GM18861 (cell line): ENCODE data around the gene SEMA5A.

Source experiments
- ATAC-seq: cut with Tn5 transposase; IDR thresholded peaks from one replicate; pipeline ENCODE4 v1.9.1; 2021; ENCODE audit not compliant: unreplicated experiment

The SEMA5A gene

DNA sequence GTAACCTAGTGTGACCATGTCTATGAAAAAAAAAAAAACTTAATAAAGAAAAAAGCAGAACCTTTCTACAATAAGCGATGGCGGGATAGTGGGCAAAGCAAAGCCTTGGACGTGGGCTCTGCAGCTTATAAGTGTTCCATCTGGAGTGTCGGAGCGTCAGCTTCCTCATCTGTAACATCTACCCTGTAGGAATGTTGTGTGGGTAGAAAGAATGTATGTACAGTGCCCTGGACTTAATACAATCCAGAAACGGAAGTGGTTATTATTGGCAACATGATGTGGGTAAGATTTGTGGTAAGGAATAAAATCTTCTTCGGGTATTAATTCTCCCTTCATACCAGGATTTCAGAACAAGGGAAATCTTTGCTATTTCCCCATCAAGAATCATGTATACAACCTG lies 66.5 kb downstream of the SEMA5A start:
- no peak for ATAC-seq

DNA sequence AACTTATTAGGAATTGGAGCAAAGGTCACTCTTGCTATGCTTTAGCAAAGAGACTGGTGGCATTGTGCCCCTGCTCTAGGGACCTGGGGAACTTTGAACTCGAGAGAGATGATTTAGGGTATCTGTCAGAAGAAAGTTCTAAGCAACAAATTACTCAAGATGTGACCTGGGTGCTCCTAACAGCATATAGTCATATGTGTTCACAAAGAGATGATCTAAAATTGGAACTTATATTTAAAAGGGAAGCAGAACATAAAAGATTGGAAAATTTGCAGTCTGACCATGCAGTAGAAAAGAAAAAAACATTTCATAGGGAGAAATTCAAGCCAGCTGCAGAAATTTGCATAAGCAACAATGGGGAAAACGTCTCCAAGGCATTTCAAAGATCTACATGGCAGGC lies 68.3 kb downstream of the SEMA5A start:
- ATAC-seq, result no peak

DNA sequence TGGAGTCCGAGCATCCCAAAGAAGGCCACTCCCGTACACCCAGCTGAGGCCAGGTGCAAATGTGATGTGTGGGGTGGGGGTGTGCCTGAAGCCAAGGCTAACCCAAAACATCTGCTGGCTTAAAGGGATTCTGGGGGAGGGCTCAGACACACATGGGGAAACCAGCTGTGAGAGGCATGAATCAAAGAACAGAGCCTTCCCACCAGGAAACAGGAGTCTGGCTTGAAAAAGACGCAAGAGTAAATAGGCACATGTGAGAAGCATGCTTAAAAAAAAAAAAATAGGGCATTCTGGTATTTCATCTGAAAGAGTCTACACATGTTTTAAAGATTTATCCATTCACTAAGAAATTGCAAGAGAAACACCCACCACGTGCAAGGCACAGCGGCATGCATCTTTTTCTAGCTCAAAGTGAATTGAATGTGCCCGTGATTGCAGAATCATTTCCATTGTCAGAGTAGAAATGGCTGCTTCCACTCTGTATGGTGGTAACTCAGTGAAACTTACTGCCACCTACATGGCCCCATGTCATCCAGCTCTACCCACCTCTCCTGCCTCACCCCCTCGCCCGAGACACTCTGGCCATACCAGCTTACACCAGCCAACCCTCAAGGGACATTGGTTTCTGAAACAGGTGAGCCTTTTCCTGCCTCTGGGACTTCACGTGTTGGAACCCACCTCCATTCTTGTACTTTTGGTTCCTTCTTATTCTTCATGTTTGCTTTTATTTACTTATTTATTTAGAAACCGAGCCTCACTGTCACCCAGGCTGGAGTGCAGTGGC lies 71.5 kb downstream of the SEMA5A start:
- no peak for ATAC-seq

DNA sequence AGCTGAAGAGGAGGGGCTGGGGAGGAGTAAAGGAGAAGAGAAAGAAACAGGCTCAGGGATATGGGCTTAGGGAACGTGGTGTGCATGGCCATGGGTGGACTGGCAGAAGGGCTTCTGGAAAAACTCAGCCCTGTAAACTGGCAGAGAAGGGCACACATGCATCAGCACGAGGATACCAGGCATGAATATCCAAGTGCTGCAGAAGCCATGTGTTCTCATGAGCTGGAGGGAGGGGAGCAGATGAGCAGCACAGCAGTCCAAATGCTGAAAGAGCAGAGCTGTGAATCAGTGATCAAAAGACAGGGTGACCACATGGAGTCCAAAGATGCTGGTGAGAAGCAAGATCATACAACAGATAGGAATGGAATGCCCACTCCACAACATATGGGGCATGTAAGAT lies 72.3 kb downstream of the SEMA5A start:
- no peak for ATAC-seq

DNA sequence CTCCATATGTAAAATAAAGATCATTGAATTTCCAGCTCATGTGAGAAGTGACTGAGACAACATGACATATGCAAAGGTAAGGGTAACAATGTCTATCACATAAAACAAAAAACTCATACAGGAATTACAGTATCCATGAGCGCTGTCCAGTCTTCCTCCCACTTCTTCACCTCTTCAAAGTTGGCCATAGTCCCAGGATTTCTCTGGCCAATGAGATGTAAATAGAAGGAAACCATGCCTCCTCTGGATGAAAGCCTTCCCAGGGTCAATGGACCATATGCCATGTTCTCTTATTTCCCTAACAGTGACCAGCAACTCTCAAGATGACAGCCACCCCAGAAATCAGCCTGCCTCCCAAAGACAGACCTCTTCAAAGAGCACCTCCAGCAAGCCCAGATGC lies 75.5 kb downstream of the SEMA5A start:
- no peak for ATAC-seq

DNA sequence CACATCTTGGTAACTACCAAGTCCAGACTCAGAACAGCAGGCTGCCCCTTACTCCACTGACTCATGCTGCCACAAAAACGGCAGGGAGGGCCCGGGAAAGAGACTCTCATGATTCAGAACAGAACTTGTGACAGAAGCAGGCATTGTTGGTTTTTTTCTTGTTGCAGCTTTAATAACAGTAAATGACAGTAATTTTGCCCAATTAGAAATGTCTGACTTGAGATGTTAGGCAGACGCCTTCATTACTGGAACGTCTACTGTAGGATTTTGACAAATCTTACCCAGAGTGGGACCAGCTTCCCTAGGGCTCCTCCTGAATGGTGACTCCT lies 77.9 kb downstream of the SEMA5A start:
- ATAC-seq, result no peak

DNA sequence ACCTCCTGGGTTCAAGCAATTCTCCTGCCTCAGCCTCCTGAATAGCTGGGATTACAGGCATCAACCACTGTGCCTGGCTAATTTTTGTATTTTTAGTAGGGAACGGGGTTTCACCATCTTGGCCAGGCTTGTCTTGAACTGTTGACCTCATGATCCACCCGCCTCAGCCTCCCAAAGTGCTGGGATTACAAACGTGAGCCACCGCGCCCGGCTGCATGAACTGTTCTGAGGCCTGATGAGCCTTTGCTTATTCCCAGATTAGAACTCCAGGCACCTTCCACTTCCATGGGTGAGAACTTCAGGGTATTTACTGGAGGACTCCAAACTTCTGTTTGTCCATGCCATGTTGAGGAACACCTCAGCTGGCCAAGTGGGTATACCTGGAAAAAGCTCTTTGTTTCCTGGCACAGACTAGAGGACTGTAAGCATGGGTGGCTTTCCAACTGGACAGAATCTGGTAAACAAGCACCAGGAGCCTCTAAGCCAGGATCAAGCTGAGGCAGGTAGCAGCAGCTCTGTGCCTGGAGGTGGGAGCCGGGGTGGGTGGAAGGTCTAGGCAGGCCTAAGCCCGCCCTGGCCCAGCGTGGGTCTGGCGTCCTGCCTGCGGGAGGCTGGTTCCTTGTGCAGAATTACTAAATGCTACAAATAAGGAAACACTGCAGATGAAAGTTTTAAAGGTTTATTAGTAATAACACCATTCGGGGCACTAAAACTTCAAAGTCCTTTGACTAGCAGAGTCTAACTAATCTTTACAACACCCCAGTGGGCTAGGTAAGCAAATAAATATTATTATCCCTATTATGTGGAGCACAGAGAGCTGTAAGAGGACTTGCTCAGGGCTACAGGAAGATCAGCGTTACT lies 78.4 kb downstream of the SEMA5A start:
- ATAC-seq, result no peak

DNA sequence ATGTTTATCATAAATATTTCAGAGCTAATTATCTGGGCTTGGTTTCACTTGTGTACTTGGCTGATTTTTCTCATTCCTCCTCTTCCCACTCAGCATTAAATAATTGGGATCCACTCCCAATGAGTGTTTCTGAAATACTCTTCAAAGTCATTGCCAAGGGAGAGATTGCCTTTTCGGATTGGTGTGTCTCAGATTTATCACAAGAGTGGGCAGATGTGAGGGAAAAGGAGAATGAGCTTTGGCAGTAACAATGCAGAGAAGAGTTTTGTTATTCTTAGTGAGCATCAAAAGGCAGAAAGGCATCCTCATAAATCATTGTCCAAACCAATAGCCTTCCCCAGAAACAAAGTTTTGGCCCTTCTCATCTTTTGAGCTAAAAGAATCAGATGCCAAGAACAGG lies 79.2 kb downstream of the SEMA5A start:
- no peak for ATAC-seq

DNA sequence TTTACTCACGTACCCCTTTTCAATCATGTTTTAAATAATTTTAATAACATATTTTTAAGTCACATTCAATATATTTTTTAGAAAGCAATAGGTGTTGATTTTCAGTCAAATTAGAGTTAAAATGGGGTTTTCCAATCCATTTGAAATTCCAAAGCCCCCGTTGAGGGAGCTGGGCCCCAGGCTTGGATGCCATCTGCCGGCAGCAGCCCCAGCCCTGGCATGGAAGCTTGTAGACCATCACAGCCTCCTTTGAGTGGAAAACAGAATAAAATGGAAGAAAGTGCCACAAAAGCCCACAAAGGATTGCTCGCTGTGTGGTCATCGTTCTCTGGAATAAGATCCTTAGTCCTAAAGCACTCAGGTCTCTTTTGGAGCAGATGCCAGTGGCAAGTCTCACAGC lies 81.4 kb downstream of the SEMA5A start:
- ATAC-seq, result no peak

DNA sequence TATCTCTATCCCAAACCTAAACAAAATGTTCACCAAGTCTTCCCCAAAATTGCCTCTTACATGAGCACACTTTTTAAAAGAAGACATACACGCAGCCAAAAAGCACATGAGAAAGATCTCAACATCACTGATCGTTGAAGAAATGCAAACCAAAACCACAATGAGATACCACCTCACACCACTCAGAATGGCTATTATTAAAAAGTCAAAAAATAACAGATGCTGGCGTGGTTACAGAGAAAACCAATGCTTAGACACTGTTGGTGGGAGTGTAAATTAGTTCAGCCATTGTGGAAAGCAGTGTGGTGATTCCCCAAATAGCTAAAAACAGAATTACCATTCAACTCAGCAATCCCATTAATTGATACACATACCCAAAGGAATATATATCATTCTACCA lies 83.8 kb downstream of the SEMA5A start:
- ATAC-seq, result no peak

DNA sequence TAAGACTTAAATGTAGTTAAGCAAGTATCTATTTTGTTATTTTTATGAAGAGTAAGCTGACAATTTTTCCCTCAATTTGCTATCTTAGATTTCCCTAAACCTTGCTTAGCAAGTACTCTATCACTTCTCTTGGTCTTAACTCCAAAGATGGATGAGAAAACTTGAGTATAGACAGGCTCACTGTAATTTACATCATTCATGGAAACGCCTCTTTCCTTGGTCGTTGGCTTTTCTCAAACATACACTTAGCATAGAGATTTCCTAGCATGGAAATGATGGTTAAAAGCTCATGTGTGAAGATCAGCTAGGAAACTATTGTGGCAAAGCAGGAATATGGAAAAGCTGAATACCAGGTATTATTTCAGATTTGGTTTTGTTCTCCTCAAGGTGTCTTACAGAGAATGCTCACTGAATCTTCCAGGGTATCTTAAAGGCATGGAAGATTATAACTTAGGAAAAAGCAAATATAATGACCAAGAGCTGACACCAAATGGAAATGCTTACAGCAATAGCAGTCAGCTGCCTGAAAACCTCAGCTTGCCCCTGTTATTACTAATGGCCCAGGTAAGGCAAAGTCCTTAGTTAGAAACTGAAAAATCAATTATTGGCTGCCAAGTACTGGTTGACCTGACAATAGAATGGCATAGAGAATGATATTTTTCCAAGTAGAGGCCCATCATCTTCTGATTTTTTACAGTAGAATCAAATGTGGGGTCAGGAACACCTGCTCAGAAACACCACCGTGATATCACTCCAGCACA lies 84.8 kb downstream of the SEMA5A start:
- ATAC-seq, result no peak

DNA sequence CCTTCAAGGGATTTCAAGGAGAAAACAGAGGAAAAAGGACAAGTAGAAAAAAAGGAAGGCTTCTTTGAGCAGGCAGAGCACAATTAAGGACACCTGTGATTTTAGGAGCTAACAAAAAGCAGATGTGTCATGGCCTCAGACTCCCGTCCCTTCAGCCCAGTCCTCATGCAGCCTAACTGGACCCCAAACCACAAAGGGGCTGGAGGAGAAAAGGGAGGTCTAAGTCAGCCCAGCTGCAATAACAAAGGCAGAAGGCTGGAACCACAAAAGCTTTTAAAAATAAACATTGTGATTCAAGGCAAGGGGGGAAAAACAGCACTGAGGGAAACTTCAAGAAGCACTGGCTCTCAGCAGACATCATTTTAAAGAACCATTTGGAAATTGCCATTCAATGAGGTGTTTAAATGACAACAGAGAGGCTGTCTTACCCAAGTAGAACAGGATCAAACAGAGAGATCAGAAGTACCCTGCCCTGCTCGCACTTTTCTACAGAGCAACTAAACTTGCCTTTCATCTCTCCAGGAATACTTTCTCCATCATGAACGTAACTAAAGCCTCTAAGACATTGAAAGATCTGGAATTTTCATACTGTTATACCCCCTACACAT lies 89.3 kb downstream of the SEMA5A start:
- ATAC-seq, result no peak

DNA sequence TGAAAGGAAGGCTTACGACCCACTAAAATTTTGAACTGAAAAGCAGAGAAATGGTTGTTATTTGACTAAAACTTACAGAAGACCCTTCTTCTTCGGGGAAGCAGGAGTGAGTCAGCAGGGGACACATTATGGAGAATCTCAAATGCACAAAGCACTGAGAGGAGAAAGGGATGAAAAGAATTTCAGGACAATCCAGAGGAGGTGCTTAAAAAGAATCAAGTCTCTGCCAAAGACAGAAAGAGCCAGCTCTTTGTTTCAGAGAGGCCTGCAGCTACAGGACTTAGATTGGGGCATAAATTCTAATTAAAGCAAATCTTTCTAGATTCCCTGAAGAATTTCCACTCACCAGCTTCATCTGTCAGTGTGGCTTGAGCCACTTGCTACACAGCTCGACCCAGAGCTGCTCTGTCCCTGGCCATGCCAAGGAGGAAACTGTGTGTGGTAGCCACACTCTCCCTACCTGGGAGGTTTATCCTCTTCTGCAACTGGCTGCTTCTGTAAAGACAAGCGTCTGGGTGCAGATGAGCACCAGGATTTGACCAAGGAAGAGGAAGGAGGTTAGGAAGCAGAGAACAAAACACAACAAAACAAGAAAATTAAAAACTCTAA lies 89.9 kb downstream of the SEMA5A start:
- ATAC-seq, result no peak

DNA sequence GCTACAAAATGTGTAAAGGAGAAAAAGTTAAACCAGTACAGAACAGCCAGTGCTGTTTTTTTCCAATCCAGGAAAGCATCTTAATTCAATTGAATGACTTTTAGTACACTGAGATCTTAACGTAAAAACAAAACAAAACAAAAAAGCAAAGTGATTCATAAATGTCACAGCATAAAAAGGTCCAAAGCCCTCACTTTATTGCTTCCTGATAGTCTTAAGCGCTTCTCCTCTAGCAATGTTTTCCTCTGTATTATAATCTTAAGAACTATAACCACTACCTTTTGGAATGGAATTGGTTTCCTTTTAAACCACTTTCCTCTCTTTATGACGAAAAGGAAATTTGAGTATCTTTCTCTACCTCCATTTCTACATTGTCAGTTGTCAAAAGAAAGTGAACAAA lies 91.4 kb downstream of the SEMA5A start:
- no peak for ATAC-seq

DNA sequence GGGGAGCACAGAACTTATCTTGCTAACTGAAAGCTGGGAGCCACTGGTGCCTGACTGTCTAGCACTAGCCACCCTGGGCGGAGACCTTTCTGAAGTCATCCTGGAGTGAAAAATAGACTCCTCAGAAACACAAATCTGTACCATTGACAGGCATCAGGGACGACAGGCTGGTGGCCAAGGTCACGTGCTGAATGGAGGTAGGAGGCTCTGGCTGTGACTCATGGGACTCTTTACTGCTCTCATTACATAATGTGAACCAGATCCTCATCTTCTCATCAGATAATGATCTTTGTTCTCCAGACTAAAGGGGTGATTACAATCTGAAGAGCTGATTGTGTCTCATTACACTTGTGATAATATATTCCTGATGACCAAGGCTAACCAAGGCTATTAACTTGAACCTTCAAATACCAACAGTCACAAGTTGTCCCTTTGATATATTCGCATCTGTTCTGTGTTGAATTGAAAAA lies 91.8 kb downstream of the SEMA5A start:
- no peak for ATAC-seq

DNA sequence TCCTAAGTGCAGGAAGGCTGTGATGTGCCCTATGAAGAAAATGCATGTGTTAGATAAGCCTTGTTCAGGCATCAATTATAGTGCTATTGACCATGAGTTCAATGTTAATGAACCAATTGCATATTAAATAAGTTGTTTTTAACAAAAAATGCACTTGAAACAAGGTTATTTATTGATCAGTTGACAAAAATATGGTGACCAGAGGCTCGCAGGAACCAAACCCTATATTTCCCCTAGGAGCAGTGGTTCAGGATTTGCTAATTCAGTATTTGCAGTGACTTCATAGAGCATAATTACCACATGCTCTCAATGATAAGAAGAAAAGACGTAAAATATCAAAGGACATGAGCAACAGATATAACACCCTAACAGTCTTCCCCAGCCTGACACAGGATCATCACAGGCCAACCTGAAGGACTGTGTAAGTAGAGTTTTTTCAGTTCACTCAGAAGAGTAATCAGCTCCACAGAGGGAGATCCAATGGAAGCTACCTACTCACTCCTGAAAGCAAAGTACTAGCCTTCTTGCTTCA lies 92.3 kb downstream of the SEMA5A start:
- ATAC-seq, result no peak

DNA sequence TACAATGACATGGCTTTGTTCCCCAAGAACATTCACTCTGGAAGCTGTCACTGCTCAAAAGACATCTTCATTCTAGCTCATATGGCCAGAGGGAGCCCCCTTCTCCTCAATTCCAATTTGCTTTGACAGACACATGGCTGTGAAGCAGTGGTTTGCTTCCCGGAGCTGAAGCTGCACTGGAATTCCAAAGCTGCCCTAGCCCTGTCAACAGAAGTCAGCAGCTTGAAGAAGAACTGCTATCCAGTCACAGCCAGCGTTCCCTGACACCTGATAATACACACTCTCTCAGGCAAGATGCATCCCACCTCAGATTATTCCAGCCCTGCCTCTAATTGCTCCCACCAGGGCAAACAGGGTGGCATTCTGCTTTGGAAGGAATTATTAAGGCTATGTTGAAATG lies 93.7 kb downstream of the SEMA5A start:
- ATAC-seq, result no peak

DNA sequence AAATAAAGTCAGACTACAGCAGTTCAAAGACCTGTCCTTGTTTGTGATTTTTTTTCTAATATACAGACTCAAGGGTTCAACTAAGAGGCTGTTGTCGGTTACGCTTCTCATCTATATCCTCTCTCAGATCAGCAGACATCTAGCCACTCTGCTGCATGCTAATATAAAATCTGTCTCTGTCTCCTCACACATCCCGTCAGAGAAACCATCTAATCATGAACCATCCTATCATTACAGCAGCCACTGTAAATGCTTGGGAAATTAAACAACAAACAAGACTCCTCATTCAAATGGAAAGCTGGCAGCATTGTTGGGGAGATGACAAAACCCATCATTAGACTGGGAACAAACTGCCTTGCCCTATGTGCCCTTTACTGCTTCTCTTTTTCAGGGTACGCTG lies 94.8 kb downstream of the SEMA5A start:
- ATAC-seq, result no peak

DNA sequence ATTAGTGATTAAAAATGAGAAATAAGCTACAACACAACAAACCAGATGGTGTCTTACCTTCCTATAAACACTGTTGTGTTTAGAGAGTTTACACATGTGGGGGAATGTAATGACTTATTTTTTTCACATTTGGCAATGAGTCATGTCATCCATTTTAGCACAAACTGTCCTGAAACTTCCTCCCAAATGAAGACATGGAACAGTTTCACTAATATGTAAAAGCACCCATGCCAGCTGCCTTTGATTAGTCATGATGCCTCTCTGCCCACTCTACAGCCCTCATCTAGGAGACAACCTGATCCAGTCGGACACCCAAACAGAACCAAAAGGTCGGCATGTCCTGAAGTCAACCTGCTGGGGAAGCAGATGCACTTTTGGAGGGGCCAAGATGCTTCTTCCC lies 98.2 kb downstream of the SEMA5A start:
- ATAC-seq, result no peak

DNA sequence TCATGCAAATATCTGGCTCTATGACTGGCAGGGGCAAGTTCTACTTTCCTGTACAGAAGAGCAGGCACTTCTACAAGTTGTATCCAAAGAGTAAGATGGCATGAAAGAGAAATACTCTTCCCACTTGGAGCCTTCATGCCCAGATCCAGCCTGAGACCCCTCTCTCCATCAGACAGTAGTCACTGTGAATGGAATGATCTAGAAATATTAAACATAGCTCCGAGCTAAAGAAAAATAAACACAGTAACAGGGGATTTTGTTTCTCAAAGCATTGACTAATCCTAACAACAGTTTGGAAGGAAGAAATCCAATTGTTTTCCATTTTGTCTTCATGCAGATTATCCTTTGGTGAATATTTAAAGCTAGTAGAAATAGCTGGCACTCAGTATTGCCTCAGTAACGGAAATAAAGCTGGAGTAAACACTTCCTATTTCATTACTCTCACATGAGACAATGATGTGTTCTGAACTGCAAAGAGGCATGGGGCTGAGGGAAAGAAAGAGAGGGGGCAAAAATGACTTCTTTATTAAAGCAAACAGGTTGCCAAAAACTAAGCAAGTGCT lies 100.0 kb downstream of the SEMA5A start:
- ATAC-seq, result no peak
